DOHH2 (cell line): ENCODE data around the gene KIAA0513.

Experiments
- CTCF ChIP-seq: fragments of 200-600 bp; sonication (generic); IDR thresholded peaks from one replicate; pipeline ENCODE4 v1.5.1; 2014; ENCODE audit warnings: antibody characterized with exemption, mild to moderate bottlenecking, low read depth, low read length; ENCODE audit not compliant: poor library complexity, severe bottlenecking
- EZH2phosphoT487 ChIP-seq: fragments of 200-600 bp; sonication (generic); IDR thresholded peaks from 2 replicates; pipeline ENCODE4 v1.6.1; 2017; ENCODE audit warnings: borderline replicate concordance, mild to moderate bottlenecking, antibody characterized with exemption, low read length, moderate library complexity, mixed read lengths

- TF ChIP-seq CTCF (no peak), EZH2phosphoT487 (no peak)
Observed at GRCh38 chr16:84986102-84986501, 41.5 kb upstream of the KIAA0513 start.
